Ishikawa (cell line): ENCODE measurements around the gene CLBA1.
A peak's percentile ranks its signal among the peaks of the same experiment; 100 is the strongest.

Experiments used
- CEBPB ChIP-seq: IDR thresholded peaks from 2 replicates; pipeline ENCODE4 v1.6.1; 2012
- CREB1 ChIP-seq: IDR thresholded peaks from 2 replicates; pipeline ENCODE4 v1.6.1; 2012; ENCODE audit warnings: low read depth
- EGR1 ChIP-seq: IDR thresholded peaks from 2 replicates; pipeline ENCODE4 v1.6.1; 2012
- EP300 ChIP-seq: IDR thresholded peaks from 2 replicates; pipeline ENCODE4 v1.6.1; 2012; ENCODE audit warnings: borderline replicate concordance
- FOXM1 ChIP-seq: IDR thresholded peaks from 2 replicates; pipeline ENCODE4 v1.6.1; 2012; ENCODE audit warnings: low read depth, borderline replicate concordance
- MAX ChIP-seq: IDR thresholded peaks from 2 replicates; pipeline ENCODE4 v1.6.1; 2012
- NFIC ChIP-seq: IDR thresholded peaks from 2 replicates; pipeline ENCODE4 v1.6.1; 2012
- RAD21 ChIP-seq: IDR thresholded peaks from 2 replicates; pipeline ENCODE4 v1.6.1; 2012; ENCODE audit warnings: low read depth
- REST ChIP-seq: IDR thresholded peaks from 2 replicates; pipeline ENCODE4 v1.6.1; 2012; ENCODE audit warnings: low read depth, mild to moderate bottlenecking
- TAF1 ChIP-seq: IDR thresholded peaks from 2 replicates; pipeline ENCODE4 v1.6.1; 2012; ENCODE audit warnings: low read depth, mild to moderate bottlenecking
- TCF12 ChIP-seq: IDR thresholded peaks from 2 replicates; pipeline ENCODE4 v1.6.1; 2012; ENCODE audit warnings: low read depth
- TEAD4 ChIP-seq: IDR thresholded peaks from 2 replicates; pipeline ENCODE4 v1.6.1; 2012
- USF1 ChIP-seq: IDR thresholded peaks from 2 replicates; pipeline ENCODE4 v1.6.1; 2012
- YY1 ChIP-seq: IDR thresholded peaks from 2 replicates; pipeline ENCODE4 v1.6.1; 2012; ENCODE audit warnings: low read depth
- ZBTB7A ChIP-seq: IDR thresholded peaks from 2 replicates; pipeline ENCODE4 v1.6.1; 2012; ENCODE audit warnings: low read depth

Gene CLBA1

GRCh38 chr14:104970231-104971068, 15.1 kb upstream of the CLBA1 start:
- TF ChIP-seq CEBPB (no peak), TEAD4 (no peak), YY1 (no peak), REST (no peak), EP300 (peak; percentile 48; the same call in 1 of the 2 replicates), TCF12 (no peak; the same call in 1 of the 2 replicates), MAX (no peak), EGR1 (no peak; the same call in 1 of the 2 replicates), CREB1 (no peak), RAD21 (no peak), ZBTB7A (peak; percentile 95), TAF1 (no peak), USF1 (no peak), FOXM1 (no peak), NFIC (peak; percentile 24; the same call in 1 of the 2 replicates)

GRCh38 chr14:104971447-104972240, 13.9 kb upstream of the CLBA1 start:
- TF ChIP-seq NFIC (no peak), EP300 (no peak), EGR1 (no peak), FOXM1 (no peak), YY1 (no peak), REST (no peak), TEAD4 (no peak)

- peak; percentile 82 for TF ChIP-seq EP300
- TF ChIP-seq CREB1: no peak
- no peak for TF ChIP-seq YY1
- TF ChIP-seq RAD21: no peak
- peak; percentile 64 for TF ChIP-seq USF1
- peak; percentile 87; the same call in 1 of the 2 replicates for TF ChIP-seq TCF12
- no peak for TF ChIP-seq CEBPB
- peak; percentile 90 for TF ChIP-seq EGR1
- no peak for TF ChIP-seq TEAD4
- peak; percentile 87 for TF ChIP-seq MAX
- peak; percentile 43; the same call in 1 of the 2 replicates for TF ChIP-seq TAF1
- peak; percentile 56; the same call in 1 of the 2 replicates for TF ChIP-seq FOXM1
- peak; percentile 83 for TF ChIP-seq ZBTB7A
- peak; percentile 61 for TF ChIP-seq NFIC
Measured at GRCh38 chr14:104972301-104973134, 13.1 kb upstream of the CLBA1 start.

- 0 out of 2 replicates have a peak, but pooled peaks have one; percentile 33 for TF ChIP-seq EGR1
- TF ChIP-seq TCF12: no peak
- no peak for TF ChIP-seq ZBTB7A
- TF ChIP-seq MAX: peak; percentile 89
- TF ChIP-seq CEBPB: no peak; the same call in 1 of the 2 replicates
- no peak for TF ChIP-seq EP300
- TF ChIP-seq NFIC: no peak
- no peak for TF ChIP-seq CREB1
- no peak for TF ChIP-seq FOXM1
- no peak for TF ChIP-seq REST
- peak; percentile 97 for TF ChIP-seq TEAD4
- 0 out of 2 replicates have a peak, but pooled peaks have one; percentile 45 for TF ChIP-seq YY1
- TF ChIP-seq RAD21: peak; percentile 25; the same call in 1 of the 2 replicates
Measured at GRCh38 chr14:104973135-104973384, 12.5 kb upstream of the CLBA1 start.
